Measurements from ENCODE around the gene GNG7.

DNA sequence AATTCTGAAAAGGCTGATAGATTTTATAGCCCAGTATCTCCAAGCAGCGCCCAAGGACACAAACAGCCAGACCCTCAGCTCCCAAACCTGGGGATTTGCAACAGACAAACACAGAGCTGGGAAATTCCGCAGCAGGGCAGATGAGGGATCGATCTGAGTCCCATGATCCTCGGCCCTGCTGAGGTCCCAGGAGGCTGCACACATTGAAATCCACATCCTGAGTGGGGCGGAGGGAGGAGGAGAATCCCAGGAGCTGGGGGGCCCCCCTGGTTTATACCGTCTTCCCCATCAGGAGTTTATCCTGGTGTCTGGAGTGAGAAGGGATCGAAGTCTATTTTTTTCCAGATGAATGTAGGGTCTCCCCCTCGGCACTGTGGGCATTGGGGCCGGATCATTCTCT is 49.3 kb downstream of the GNG7 start:
- TF ChIP-seq POLR2AphosphoS5 (IDR thresholded peaks at IDR 0.05; ENCODE audit: low read depth, low read length), result no peak
- no peak for TF ChIP-seq POLR2A (IDR thresholded peaks at IDR 0.05; ENCODE audit: low read depth, low read length)
- TF ChIP-seq TAF1 (IDR thresholded peaks at IDR 0.05; ENCODE audit: borderline replicate concordance, low read depth, low read length), result no peak
